HG03108 (cell line): ENCODE data around the gene ACTL10.
"Not testable (repeated sequence)": the region's sequence is repeated elsewhere in the genome, so short reads cannot be mapped to it uniquely, and the experiment has no call there.

Experiments
- ATAC-seq: cut with Tn5 transposase; IDR thresholded peaks from one replicate; pipeline ENCODE4 v1.9.1; 2021; ENCODE audit warnings: moderate library complexity; ENCODE audit not compliant: unreplicated experiment

Gene ACTL10

GRCh38 chr20:33693741-33694638 lies 27.2 kb downstream of the ACTL10 start:
- ATAC-seq = no peak

GRCh38 chr20:33694639-33695012 lies 27.9 kb downstream of the ACTL10 start:
- ATAC-seq = no peak

GRCh38 chr20:33696448-33696847 lies 29.7 kb downstream of the ACTL10 start:
- no peak for ATAC-seq

- ATAC-seq = no peak
Observed at GRCh38 chr20:33697129-33697528, 30.4 kb downstream of the ACTL10 start.

GRCh38 chr20:33698966-33699365 lies 32.2 kb downstream of the ACTL10 start:
- ATAC-seq = not testable (repeated sequence)

- ATAC-seq = not testable (repeated sequence)
Observed at GRCh38 chr20:33700696-33701441, 34.1 kb downstream of the ACTL10 start.

- no peak for ATAC-seq
Observed at GRCh38 chr20:33701629-33702450, 35.1 kb downstream of the ACTL10 start.

- no peak for ATAC-seq
Observed at GRCh38 chr20:33702861-33703260, 36.1 kb downstream of the ACTL10 start.

- no peak for ATAC-seq
Observed at GRCh38 chr20:33703498-33704137, 36.9 kb downstream of the ACTL10 start.

- no peak for ATAC-seq
Observed at GRCh38 chr20:33704197-33704924, 37.6 kb downstream of the ACTL10 start.

GRCh38 chr20:33707668-33708067 lies 40.9 kb downstream of the ACTL10 start:
- no peak for ATAC-seq

- no peak for ATAC-seq
Observed at GRCh38 chr20:33709398-33709797, 42.7 kb downstream of the ACTL10 start.

- no peak for ATAC-seq
Observed at GRCh38 chr20:33709905-33710541, 43.3 kb downstream of the ACTL10 start.

- no peak for ATAC-seq
Observed at GRCh38 chr20:33710681-33711445, 44.1 kb downstream of the ACTL10 start.

- no peak for ATAC-seq
Observed at GRCh38 chr20:33711446-33711738, 44.6 kb downstream of the ACTL10 start.

- ATAC-seq = no peak
Observed at GRCh38 chr20:33713865-33714367, 47.2 kb downstream of the ACTL10 start.

- no peak for ATAC-seq
Observed at GRCh38 chr20:33716498-33716897, 49.8 kb downstream of the ACTL10 start.
